WTC11 (cell line): ENCODE results near the gene DTL. TPM values are rescaled to one million over a fixed set of nuclear protein-coding genes. Genes with fewer than 3 reads are reported as not detected.

ENCODE experiments used
- ATAC-seq: fragments of 200-7000 bp; cut with Tn5 transposase; 2 replicates; pipeline ENCODE4 v1.10.0; 2021; ENCODE audit warnings: mild to moderate bottlenecking, moderate library complexity
- CTCF ChIA-PET: fragments of 300-600 bp; sonication (Branson Sonifier 250); formaldehyde crosslinking; loops from one replicate; lab custom pipeline; 2021; ENCODE audit warnings: antibody characterized with exemption; lab: Charles Lee
- POLR2A ChIA-PET: fragments of 350-600 bp; sonication (Branson Sonifier 250); formaldehyde crosslinking; loops from one replicate; lab custom pipeline; 2021; ENCODE audit warnings: antibody characterized with exemption; lab: Charles Lee
- DNase-seq: peaks from one replicate; pipeline ENCODE4 v3.0.0; 2021; ENCODE audit warnings: low spot score
- H3K27ac Mint-ChIP-seq: 2 replicates; pipeline ENCODE4 v1.8.0; 2021; ENCODE audit warnings: mixed read lengths
- H3K27me3 Mint-ChIP-seq: 2 replicates; pipeline ENCODE4 v1.8.0; 2021; ENCODE audit warnings: low read depth, mild to moderate bottlenecking, moderate library complexity, mixed read lengths
- H3K36me3 Mint-ChIP-seq: 2 replicates; pipeline ENCODE4 v1.8.0; 2021; ENCODE audit warnings: mixed read lengths
- H3K4me1 Mint-ChIP-seq: 2 replicates; pipeline ENCODE4 v1.8.0; 2022; ENCODE audit warnings: mixed read lengths
- H3K4me3 Mint-ChIP-seq: 2 replicates; pipeline ENCODE4 v1.8.0; 2021; ENCODE audit warnings: mild to moderate bottlenecking, moderate library complexity, mixed read lengths
- H3K9me3 Mint-ChIP-seq: 2 replicates; pipeline ENCODE4 v1.8.0; 2021; ENCODE audit warnings: mixed read lengths
- AFF4 ChIP-seq: sonication (generic); formaldehyde crosslinking; IDR thresholded peaks from 2 replicates; pipeline ENCODE4 v1.8.1; 2023; ENCODE audit warnings: mild to moderate bottlenecking, missing genetic modification reagents, borderline replicate concordance
- ARID4B ChIP-seq: sonication (generic); formaldehyde crosslinking; IDR thresholded peaks from 2 replicates; pipeline ENCODE4 v1.8.0; 2023; ENCODE audit warnings: missing genetic modification reagents, mild to moderate bottlenecking, borderline replicate concordance
- EMX1 ChIP-seq: fragments of 250-450 bp; sonication (Bioruptor Pico); IDR thresholded peaks from 2 replicates; pipeline ENCODE4 v1.8.0; 2021; ENCODE audit warnings: mild to moderate bottlenecking
- JAZF1 ChIP-seq: fragments of 250-450 bp; sonication (Bioruptor Pico); IDR thresholded peaks from 2 replicates; pipeline ENCODE4 v1.9.0; 2021; ENCODE audit warnings: moderate library complexity, mild to moderate bottlenecking, inconsistent platforms
- JUN ChIP-seq: sonication (generic); formaldehyde crosslinking; IDR thresholded peaks from 2 replicates; pipeline ENCODE4 v1.8.0; 2023; ENCODE audit warnings: mild to moderate bottlenecking, missing genetic modification reagents
- NR2C2 ChIP-seq: sonication (generic); formaldehyde crosslinking; IDR thresholded peaks from 2 replicates; pipeline ENCODE4 v1.8.0; 2022; ENCODE audit warnings: mild to moderate bottlenecking, missing genetic modification reagents
- RORB ChIP-seq: fragments of 250-450 bp; sonication (Bioruptor Pico); IDR thresholded peaks from 2 replicates; pipeline ENCODE4 v1.9.0; 2021; ENCODE audit warnings: mild to moderate bottlenecking
- SMAD3 ChIP-seq: sonication (generic); formaldehyde crosslinking; IDR thresholded peaks from 2 replicates; pipeline ENCODE4 v1.8.0; 2022; ENCODE audit warnings: missing genetic modification reagents, mild to moderate bottlenecking, borderline replicate concordance
- ZNF121 ChIP-seq: sonication (generic); formaldehyde crosslinking; IDR thresholded peaks from 2 replicates; pipeline ENCODE4 v1.8.0; 2023; ENCODE audit warnings: missing genetic modification reagents
- ZNF423 ChIP-seq: fragments of 250-450 bp; sonication (Bioruptor Pico); IDR thresholded peaks from 2 replicates; pipeline ENCODE4 v2.1.2; 2022; ENCODE audit warnings: mild to moderate bottlenecking, moderate library complexity
- total RNA-seq: library from RNA; stranded (reverse); gene quantifications from 3 replicates; pipeline ENCODE4 v1.2.3, GENCODE V29; 2021
- TF ChIP-seq, protein P1 (sequence below): sonication (generic); formaldehyde crosslinking; IDR thresholded peaks from 2 replicates; pipeline ENCODE4 v1.8.1; 2023; ENCODE audit warnings: mild to moderate bottlenecking, missing genetic modification reagents, moderate library complexity
- TF ChIP-seq, protein P2 (sequence below): sonication (generic); formaldehyde crosslinking; IDR thresholded peaks from 2 replicates; pipeline ENCODE4 v1.8.1; 2022; ENCODE audit warnings: low read depth, missing genetic modification reagents, borderline replicate concordance
- TF ChIP-seq, protein P3 (sequence below): sonication (generic); formaldehyde crosslinking; conservative IDR thresholded peaks from 2 replicates; pipeline ENCODE4 v1.8.1; 2023; ENCODE audit warnings: mild to moderate bottlenecking, low read depth, missing genetic modification reagents, moderate library complexity
- TF ChIP-seq, protein P4 (sequence below): sonication (generic); formaldehyde crosslinking; IDR thresholded peaks from 2 replicates; pipeline ENCODE4 v1.8.1; 2023; ENCODE audit warnings: mild to moderate bottlenecking, missing genetic modification reagents

The DTL gene
- total RNA-seq, 1 experiment from 2014 or later: 52.3 TPM

DNA sequence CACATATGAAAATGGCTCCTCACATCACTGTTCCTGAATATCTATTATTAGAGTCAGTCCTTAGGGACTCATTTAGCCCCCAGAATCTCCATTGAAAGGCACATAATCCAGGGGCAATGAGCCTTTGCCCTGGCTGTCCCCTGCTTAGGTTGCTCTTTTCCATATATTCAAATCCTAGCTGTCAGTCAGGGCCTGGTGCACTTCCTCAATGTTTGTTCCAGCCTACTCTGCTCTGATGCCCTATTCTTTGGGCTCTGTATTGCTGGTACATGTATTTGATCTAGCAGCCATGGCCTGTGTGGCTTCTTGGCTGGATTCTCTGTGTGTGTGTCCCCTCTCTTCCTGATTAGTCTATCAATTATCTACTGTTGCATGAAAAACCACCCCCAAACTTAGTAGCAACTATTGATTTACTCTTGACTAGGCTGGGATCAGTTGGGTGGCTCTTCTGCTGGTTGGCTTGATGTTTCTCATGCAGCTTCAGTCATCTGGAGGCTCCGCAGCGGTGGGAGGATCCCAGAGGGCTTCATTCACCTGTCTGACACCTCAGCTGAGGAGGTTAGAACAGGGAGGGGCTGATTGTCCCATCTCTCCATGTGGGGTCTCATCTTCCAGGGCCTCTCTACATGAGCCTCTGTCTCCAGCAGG, 107.5 kb downstream of the DTL start (continued):
- TF ChIP-seq AFF4 (CRISPR knock-in tag) (no peak), ARID4B (CRISPR knock-in tag) (no peak), ZNF121 (no peak), JAZF1 (CRISPR knock-in tag) (no peak), SMAD3 (CRISPR knock-in tag) (no peak), NR2C2 (CRISPR knock-in tag) (no peak), JUN (CRISPR knock-in tag) (no peak), RORB (CRISPR knock-in tag) (no peak)
- TF ChIP-seq, protein P1, sequence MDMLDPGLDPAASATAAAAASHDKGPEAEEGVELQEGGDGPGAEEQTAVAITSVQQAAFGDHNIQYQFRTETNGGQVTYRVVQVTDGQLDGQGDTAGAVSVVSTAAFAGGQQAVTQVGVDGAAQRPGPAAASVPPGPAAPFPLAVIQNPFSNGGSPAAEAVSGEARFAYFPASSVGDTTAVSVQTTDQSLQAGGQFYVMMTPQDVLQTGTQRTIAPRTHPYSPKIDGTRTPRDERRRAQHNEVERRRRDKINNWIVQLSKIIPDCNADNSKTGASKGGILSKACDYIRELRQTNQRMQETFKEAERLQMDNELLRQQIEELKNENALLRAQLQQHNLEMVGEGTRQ (CRISPR knock-in tag): no peak
- TF ChIP-seq, protein P2, sequence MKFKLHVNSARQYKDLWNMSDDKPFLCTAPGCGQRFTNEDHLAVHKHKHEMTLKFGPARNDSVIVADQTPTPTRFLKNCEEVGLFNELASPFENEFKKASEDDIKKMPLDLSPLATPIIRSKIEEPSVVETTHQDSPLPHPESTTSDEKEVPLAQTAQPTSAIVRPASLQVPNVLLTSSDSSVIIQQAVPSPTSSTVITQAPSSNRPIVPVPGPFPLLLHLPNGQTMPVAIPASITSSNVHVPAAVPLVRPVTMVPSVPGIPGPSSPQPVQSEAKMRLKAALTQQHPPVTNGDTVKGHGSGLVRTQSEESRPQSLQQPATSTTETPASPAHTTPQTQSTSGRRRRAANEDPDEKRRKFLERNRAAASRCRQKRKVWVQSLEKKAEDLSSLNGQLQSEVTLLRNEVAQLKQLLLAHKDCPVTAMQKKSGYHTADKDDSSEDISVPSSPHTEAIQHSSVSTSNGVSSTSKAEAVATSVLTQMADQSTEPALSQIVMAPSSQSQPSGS (CRISPR knock-in tag): no peak
- TF ChIP-seq, protein P3, sequence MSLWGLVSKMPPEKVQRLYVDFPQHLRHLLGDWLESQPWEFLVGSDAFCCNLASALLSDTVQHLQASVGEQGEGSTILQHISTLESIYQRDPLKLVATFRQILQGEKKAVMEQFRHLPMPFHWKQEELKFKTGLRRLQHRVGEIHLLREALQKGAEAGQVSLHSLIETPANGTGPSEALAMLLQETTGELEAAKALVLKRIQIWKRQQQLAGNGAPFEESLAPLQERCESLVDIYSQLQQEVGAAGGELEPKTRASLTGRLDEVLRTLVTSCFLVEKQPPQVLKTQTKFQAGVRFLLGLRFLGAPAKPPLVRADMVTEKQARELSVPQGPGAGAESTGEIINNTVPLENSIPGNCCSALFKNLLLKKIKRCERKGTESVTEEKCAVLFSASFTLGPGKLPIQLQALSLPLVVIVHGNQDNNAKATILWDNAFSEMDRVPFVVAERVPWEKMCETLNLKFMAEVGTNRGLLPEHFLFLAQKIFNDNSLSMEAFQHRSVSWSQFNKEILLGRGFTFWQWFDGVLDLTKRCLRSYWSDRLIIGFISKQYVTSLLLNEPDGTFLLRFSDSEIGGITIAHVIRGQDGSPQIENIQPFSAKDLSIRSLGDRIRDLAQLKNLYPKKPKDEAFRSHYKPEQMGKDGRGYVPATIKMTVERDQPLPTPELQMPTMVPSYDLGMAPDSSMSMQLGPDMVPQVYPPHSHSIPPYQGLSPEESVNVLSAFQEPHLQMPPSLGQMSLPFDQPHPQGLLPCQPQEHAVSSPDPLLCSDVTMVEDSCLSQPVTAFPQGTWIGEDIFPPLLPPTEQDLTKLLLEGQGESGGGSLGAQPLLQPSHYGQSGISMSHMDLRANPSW: no peak

DNA sequence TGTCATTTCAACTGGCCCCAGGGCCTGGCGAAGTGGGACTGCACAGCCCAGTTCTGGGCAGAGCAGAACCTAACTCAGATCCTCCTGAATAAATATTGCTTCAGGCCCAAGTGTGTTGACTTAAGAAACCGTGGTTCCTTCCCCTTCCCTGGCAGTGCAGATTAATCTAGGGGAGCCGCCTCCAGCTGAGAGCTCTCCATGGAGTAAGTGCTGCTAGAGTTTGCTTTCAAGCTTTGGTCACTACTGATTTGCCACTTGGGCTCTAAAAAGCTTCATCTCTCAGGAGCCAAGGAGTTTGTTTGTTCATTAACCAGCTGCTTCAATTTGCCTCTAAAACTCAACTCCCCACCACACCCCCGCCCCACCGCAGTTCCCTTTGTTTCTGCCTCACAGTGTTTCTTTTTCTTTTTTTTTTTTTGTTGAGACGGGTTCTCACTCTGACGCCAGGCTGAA, 112.1 kb downstream of the DTL start:
- Mint-ChIP-seq H3K36me3 (no peaks in the 10 kb centered on the region; the same call in 1 of the 2 replicates), H3K27ac (no peak overlapping the region), H3K27me3 (no peaks in the 10 kb centered on the region; the same call in 1 of the 2 replicates), H3K9me3 (peaks cover 6% of the 10 kb centered on the region; the same call in 1 of the 2 replicates), H3K4me3 (no peak overlapping the region), H3K4me1 (peaks cover 6% of the 10 kb centered on the region)
- TF ChIP-seq ZNF423 (peak; percentile 46; the same call in 1 of the 2 replicates), EMX1 (no peak)
- TF ChIP-seq, protein P4, sequence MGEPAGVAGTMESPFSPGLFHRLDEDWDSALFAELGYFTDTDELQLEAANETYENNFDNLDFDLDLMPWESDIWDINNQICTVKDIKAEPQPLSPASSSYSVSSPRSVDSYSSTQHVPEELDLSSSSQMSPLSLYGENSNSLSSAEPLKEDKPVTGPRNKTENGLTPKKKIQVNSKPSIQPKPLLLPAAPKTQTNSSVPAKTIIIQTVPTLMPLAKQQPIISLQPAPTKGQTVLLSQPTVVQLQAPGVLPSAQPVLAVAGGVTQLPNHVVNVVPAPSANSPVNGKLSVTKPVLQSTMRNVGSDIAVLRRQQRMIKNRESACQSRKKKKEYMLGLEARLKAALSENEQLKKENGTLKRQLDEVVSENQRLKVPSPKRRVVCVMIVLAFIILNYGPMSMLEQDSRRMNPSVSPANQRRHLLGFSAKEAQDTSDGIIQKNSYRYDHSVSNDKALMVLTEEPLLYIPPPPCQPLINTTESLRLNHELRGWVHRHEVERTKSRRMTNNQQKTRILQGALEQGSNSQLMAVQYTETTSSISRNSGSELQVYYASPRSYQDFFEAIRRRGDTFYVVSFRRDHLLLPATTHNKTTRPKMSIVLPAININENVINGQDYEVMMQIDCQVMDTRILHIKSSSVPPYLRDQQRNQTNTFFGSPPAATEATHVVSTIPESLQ (CRISPR knock-in tag): no peak
- DNase-seq (no peak), ATAC-seq (no peak; the same call in 1 of the 2 replicates)
- POLR2A ChIA-PET: interaction anchor here (0.5 kb wide), 1 partner anchor 203 kb away, joined by 3 read pairs; no protein-coding TSS in a partner anchor
- CTCF ChIA-PET: interaction anchor here (0.7 to 1.0 kb wide), 3 partner anchors 112 to 824 kb away, joined by 3 read pairs; partner anchors contain the start of genes DTL and INTS7
